Measurements from ENCODE around the gene SF3A1.

- TF ChIP-seq, protein P1, sequence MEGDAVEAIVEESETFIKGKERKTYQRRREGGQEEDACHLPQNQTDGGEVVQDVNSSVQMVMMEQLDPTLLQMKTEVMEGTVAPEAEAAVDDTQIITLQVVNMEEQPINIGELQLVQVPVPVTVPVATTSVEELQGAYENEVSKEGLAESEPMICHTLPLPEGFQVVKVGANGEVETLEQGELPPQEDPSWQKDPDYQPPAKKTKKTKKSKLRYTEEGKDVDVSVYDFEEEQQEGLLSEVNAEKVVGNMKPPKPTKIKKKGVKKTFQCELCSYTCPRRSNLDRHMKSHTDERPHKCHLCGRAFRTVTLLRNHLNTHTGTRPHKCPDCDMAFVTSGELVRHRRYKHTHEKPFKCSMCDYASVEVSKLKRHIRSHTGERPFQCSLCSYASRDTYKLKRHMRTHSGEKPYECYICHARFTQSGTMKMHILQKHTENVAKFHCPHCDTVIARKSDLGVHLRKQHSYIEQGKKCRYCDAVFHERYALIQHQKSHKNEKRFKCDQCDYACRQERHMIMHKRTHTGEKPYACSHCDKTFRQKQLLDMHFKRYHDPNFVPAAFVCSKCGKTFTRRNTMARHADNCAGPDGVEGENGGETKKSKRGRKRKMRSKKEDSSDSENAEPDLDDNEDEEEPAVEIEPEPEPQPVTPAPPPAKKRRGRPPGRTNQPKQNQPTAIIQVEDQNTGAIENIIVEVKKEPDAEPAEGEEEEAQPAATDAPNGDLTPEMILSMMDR (conservative IDR thresholded peaks at IDR 0.05 in 1 of 2, IDR thresholded peaks at IDR 0.05 in 1 of 2; ENCODE audit: extremely low read depth in 1 of 2, insufficient read depth in 1 of 2, low read depth in 1 of 2, low read length in 2 of 2), result no peak
- no peak for TF ChIP-seq EZH2 (IDR thresholded peaks at IDR 0.05; ENCODE audit: borderline replicate concordance, low read length)
Observed at GRCh38 chr22:30358541-30358940, 1.8 kb upstream of the SF3A1 start.

All from mammary epithelial cell (primary cell).